SIG-M5 treated with dmso at 0.1 percent for 504 hours (cell line): ENCODE measurements around the gene PGRMC2.

Experiments
- DNase-seq: peaks from one replicate; lab custom pipeline; 2025; ENCODE audit not compliant: unreplicated experiment; lab: John Stamatoyannopoulos, UW

Gene PGRMC2, protein sequence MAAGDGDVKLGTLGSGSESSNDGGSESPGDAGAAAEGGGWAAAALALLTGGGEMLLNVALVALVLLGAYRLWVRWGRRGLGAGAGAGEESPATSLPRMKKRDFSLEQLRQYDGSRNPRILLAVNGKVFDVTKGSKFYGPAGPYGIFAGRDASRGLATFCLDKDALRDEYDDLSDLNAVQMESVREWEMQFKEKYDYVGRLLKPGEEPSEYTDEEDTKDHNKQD

DNA sequence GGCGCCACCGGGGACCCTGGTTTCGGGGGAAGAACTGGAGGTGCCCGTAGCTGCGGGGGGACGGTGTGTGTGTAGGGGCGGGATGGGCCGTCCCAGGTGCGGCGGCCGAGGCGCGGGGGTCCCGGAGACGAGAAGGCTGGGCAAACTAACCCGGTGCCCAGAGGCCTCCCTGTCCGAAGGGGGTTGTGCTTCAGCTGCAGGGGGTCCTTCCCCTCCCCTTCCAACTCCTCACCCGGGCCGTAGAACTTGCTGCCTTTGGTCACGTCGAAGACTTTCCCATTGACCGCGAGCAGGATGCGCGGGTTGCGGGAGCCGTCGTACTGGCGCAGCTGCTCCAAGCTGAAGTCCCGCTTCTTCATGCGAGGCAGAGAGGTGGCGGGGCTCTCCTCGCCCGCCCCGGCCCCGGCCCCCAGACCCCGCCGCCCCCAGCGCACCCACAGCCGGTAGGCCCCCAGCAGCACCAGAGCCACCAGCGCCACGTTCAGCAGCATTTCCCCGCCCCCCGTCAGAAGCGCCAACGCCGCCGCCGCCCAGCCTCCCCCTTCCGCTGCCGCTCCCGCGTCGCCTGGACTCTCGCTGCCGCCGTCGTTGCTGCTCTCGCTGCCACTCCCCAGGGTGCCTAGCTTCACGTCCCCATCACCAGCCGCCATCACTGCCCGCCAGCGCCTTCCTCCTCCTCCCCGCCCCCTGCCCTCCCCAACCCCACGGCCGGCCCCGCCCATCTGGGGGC is at the start of gene PGRMC2:
PGRMC2 (minus strand) TSS at position 673 of the 730 bp plus-strand sequence; CDS start at position 650, 23 bp downstream.
- no peak for DNase-seq

DNA sequence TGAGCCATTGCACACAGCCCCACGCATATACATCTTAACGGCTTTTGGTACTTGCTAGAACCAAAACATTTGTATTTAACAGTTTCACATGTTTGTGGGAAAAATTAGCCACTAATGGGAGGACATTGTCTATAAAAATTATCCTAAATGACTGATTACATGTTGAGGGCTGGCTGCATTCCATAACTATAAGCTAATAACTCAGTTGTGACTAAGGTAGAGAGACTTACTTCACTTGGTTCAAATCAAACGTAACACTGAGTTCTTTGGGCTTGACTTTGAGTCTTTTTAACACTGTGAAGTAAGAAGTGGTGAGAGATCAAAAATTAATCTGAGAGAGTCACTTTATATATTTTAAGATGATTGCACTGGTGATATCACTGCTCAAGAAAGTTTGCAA is 47.9 kb upstream of the PGRMC2 start:
- no peak for DNase-seq

DNA sequence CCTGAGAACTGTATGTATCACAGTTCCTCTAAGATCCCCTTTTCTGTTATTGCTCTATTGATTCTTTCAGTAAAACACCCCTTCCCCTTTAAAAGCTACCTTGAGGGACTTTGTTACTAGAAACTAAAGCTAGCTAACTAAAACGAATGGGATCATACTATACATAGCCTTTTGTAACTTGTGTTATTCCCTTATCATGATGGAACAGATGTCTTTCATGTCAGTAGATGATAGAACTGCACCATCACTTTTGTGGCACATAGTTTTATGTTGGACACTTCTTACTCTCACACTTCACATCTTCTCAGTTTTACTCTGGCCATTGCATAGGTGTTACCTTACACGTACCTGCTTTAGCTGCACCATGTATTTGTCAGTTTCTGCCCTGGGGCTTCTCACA is 46.6 kb upstream of the PGRMC2 start:
- no peak for DNase-seq

DNA sequence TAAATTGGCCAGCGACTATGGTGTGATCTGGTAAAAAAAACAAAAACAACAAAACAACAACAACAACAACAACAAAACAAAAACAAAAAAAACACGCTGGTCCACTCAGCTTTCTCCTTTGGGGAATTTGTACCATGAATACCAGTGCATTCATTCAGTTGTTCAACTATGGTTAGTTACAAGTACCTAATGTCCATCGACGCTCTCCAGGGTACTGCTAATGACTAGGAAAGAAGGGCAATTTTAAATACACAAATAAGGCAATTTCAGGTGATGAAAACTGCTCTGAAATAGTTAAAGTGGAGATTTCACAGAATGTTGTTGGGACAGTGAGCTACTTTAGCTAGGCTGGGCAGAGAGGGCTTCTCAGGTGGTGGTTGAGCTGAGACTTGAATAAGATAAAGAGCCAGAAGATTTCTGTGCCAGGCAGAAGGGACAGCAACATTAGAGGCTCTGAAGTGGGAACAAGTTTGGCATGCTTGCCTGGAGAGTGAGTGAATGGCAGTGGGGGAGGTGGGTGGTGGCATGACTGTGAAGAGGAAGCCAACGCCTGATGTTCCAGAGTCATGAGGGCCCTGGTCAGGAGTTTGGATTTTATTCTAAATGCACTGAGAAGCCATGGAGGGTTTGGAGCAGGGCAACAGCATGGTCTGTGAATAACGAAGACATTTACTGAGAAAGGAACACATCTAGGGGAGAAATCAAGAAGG is 45.9 kb upstream of the PGRMC2 start:
- DNase-seq: no peak

DNA sequence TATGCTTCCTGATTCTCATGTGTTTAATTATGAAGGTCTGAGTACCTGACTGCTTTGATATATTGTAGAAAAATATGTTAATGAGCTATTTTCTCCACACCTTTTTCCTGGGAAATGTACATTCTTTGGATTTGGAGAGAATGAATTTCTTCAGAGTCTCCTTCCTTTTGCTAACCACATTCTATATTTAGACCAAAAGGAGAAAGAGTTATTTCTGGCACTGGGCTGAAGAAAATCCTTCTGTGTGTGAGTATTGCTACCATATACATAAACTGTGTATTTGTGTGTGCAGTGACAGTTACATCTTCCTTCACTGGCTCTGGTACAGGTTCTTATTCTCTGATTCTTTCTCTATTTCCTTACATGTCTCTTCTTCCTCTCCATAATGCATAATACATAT is 44.5 kb upstream of the PGRMC2 start:
- no peak for DNase-seq

DNA sequence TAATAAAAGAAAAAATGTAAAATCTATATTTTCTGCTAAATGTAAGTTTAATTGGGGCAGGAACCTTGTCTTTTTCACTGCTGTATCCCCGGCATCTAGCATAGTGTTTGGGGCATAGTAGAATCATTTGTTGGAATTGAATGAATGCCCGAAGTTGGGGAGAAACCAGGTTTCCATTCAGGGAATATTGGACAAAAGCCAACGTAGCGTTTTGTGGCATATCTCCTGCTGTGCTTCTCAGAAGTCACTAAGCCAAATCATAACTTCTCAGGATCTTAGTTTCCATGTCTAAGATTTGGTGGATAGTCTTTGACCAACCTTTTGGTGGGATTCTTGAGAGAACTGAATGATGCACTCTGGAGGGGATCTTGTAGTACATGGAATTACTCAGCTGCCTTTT is 42.0 kb upstream of the PGRMC2 start:
- DNase-seq: no peak

DNA sequence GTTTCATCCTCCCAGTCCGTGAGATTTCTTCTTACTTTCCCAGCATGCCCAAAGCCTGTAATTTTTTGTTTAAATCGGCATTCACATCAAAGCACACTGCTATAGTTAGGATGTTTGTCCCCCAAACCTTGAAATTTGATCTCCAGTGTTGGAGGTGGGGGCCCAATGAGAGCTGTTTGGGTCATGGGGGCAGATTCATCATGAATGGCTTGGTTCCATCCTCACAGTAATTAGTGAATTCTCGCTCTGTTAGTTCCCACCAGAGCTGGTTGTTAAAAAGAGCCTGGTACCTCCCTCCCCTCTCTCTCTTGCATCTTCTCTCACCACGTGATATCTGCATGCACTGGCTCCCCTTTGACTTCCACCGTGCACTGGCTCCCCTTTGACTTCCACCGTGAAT is 40.5 kb upstream of the PGRMC2 start:
- no peak for DNase-seq

DNA sequence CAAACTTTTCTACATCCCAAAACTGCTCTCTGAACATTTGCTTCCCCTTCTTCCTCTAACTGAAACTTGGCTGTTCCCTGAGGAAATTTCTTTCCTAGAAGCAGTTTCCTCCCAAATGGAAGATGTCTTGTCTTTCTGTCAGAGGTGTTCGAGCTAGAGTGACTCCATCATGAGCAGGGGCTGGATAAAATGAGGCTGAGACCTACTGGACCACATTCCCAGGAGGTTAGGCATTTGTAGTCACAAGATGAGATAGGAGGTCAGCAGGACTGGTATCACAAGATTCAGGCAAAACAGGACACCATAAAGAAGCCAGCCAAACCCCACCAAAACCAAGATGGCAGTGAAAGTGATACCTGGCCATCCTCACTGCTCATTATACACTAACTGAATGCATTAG is 35.8 kb upstream of the PGRMC2 start:
- no peak for DNase-seq

DNA sequence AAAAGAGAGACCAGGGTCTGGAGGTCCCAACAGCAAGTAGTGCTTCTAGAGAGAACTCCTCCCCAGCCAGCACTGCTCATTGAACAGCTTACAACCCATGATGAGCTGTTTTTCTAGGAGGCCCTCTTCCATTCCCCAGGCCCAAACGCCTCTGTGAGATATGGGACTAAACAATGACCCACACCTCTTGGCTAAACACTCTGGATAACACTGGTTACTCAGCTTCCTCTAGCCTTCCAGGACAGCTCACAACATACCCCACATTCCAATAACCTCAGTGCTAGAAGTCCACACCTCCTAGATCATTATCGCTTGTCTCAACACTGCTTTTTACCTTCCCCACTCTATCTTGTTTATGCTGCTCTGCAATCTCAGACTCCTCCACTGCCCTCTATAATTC is 35.4 kb upstream of the PGRMC2 start:
- no peak for DNase-seq

DNA sequence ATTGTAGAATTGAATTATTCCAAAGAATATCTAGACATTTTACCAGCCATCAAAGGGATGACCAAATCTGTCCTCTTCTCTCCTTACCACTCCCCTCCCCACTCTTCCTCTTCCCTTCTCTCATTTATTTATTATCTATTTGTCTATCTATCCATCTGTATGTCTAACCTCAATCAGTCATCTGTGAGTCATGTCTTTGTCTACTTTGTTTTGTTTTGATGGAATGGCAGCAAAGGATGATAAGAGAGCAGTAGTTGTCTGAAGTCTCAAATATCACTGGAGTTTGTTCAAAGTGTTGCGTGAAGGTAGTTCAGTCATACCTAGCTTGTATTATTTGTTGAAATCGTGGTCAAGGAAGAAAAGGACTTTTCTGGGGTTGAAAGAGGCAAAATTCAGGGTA is 34.7 kb upstream of the PGRMC2 start:
- no peak for DNase-seq

DNA sequence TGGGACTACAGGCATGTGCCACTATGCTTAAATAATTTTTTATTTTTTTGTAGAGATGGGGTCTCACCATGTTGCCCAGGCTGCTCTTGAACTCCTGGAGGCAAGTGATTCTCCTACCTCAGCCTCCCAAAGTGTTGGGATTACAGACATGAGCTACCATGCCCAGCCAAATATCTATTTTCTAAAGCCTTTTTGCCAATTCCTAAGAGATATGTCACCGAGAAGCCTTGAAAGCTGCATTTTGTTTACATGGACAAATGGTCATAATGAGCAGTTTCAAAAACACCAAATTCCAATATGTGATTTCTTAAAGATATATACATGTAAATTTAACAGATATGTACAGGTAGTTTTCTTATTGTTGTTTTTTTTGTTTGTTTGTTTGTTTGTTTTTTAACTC is 33.0 kb upstream of the PGRMC2 start:
- DNase-seq: no peak

DNA sequence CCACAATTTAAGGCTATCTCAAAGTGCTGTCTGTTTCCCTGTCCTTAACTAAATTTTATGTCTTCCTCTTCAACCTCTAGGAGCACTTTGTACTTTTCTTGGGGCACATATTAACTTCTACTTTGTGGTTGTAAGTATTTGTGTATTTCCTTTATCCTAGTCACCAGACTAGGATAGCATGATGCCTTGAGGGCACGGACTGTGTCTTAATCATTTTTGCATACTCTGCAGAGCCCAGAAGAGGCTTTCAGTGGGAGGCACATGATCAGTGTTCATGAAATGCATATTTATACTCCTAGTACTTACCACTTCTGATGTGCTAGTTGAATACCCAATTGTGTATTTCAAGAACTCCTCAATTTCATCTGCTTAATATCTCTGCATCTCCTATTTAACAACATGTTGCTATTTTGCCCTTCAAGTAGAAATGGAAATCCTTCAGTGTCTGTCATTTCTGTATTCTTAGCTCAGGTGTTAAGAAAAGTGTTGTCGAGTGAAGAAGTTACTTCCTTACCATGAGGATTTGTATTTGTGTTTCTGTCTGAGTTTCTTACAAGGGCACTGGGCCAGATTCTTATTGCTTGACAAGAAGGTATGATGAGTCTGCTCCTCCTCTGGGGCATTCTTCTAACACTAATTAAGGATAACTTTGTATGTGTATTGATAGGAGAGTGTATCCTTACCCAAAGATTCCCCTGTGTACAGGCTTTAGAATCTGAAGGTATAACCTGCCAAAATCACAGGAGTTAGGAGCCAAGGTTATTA is 28.3 kb upstream of the PGRMC2 start:
- no peak for DNase-seq

DNA sequence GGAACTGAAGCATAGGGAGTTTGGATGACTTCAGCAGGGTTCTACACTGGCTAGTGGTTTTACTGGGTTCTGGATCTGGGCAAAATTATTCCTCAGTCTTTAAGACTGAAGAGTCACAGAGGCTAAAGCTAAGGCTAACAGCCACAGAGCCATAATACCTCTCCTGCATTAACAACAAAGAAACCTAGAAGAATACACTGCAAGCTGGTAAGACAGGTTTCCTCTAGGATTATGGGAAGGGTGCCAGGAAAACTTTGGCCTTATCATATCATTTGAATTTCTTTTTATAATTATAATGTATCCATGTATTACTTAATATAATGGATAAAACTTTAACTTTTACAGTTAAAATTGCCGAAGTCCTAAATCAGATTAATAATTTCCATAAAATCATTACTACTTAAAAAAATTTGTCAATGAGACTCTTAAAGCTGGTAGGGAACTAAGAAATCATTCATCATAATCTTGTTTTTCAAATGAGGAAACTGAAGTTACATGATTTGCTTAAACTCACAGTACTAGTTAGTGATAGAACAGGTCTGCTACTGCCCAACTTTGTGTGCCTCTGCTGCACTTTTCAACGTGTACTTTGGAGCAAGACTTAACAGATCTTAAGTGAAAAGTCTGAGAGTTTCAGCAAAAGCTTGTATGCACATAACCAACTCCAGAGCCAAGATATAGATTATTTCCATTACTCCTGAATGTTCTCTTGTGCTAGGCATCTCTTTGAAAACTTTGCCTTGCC is 24.2 kb upstream of the PGRMC2 start:
- DNase-seq: no peak

DNA sequence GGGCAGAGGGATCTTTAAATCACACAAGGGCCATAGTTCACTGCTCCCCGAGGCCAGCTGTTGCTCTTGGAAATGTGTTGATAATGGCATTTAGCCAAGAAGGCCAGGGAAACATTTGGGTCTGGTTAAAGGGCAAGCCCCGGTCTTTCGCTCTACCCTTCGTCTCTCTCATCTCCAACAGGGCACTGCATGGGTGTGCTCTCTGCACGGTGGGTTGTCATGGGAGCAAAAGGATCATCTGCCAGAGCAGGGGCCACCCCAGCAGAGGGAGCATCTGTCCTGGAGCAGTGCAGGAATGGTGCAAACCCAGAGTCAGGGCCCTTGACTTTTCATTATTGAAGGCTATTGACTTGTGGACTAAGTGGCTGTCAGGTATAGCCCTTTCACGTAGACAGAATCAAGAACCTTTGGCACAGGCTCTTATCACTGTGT is 22.7 kb upstream of the PGRMC2 start:
- DNase-seq: no peak

DNA sequence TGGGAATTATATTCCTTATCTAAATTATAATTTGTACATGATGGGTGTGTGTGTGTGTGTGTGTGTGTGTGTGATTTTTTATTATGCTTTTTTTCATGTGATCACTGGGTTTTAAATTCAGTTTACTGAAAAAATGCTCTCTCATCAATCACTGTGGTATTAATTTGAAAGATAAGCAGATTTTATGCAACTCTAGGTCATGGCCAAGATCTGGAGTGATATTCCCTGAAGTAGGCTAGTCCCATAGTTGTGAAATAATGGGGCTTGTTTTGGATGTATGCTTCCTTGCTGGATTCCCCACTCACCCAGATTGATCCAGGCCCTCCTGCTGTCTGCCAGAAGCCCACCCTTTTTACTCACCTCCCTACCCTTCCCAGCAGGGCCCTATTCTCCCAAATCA is 22.0 kb upstream of the PGRMC2 start:
- DNase-seq: no peak

DNA sequence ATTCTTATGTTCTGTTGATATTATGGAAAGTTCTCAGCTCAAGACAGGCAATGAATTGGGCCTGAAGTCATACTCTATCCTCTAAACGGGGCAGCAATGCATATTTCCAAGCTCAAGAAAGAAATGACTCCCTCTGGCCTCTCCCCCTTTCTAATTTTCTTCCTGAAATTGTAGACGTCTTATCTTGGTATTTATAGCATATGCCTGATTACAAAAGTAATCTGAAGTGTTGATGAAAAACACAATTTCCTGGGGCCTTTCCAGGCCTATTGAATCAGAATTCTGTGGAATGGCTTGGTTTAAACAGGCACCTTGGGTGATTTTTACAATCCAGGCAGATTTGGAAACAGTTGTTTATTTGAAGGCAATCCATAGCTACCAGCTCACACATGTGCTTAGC is 21.4 kb upstream of the PGRMC2 start:
- DNase-seq: no peak

DNA sequence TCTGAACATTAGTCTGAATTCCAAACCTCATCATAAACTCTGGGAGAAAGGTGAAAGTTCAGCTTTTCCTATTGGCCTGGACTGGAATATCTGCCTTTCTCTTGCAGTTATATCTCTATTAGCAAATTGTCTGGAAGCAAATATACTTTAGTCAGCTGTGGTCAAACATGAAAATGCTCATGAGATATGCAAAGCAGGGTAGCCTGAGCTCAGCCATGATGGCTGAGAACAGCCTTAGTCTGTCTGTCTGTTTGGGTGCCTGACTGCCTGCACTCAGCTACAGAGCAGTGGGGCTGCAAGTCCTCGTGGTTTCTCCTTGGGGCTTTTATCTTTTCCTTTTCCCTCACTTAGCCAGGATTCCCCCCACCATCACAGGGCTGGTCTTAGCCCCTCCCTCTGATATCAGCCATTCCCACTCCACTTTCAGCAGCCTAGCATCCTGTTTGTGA is 19.5 kb upstream of the PGRMC2 start:
- no peak for DNase-seq

DNA sequence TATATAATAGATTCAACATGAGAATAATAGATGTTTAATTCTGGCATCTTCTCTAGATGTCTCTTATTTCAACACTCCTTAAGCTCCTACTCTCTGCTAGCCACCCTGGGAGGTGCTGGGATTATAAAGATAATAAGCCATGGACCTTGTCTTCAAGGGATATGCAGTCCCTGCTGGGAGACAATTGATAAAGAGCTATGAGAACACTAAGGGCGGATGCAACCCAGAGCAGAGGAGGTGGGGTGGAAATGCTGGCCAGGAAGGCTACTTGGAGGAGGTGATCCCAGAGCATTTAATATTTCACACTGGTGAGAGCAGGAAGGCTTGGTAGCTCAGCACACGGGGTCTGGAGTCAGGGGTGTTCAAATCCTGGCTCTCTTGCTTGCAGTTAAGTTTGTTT is 18.3 kb upstream of the PGRMC2 start:
- no peak for DNase-seq

DNA sequence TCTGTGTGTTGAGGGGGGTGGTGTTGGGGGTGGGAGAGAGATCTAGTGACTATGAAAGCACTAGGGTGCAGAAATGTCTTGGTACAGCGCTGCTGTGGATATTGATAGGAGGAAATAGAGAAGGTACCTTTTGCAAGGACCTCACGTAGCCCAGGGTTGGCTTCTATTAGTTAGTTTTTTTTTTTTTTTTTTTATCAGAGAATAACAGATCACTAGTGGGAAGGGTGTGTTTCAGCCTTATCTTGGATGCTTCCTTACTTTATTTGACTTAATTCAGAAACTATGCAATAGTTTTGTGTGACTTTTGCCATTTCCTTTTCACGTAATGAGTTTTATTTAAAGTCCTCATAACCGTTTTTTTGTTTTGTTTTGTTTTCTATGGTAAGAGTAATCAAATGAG is 16.4 kb upstream of the PGRMC2 start:
- DNase-seq: no peak

DNA sequence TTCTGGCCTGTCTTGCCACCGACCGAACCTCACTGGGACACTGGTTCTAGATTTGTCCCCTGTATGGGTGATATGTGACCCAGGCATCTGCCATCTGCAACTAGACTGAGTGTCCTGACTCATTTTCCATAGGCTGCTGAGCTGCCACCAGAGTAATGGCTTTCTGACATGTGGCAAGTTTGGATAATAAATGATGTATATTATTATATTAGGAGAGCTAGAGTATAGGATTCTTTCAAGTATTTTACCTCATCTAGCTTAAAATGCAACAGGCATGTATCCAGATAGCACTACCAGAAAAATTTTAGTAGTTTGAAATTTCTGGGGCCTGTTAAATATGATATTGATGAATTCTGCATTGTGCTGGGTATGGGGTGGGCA is 15.8 kb upstream of the PGRMC2 start:
- no peak for DNase-seq

DNA sequence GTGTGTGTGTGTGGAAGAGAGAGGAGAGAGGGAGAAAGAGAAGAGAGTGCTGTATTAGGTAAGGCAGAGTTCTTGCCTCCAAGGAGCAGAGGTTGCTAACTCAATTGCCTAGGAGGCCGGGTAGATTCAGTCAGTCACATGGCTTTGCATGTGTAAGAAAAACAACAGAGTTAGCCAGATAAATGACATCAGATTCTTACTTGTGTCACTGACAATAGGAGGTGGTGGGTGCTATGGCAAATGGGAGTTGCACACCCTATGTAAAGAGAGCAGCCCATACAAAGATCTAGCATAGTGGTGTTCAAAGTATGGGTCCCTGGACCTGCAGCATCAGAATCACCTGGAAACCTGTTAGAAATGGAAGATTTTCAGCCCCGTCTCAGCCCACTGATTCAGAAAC is 14.4 kb upstream of the PGRMC2 start:
- no peak for DNase-seq
